ENCODE measurements around the gene TFF3. TPM values are rescaled to one million over a fixed set of nuclear protein-coding genes. Genes with fewer than 3 reads are reported as not detected.

The TFF3 gene
- total RNA-seq, 1 experiment from 2014 or later, result not detected

- DNase-seq (ENCODE audit: low spot score), result no peak
- BruUV-seq (replicated peaks), result no TSS peak
- no peak for TF ChIP-seq CTCF (conservative IDR thresholded peaks at IDR 0.05; ENCODE audit: low read depth, low read length)
- TF ChIP-seq EZH2 (IDR thresholded peaks at IDR 0.05; ENCODE audit: borderline replicate concordance, low read depth, low read length, poor library complexity, severe bottlenecking), result no peak
- H3K27ac ChIP-seq (ENCODE audit: low read depth, low read length, poor library complexity, severe bottlenecking), result no peak overlapping the region
- ChIA-PET CTCF (no interaction called here), POLR2A (ENCODE audit: low non-redundant PET) (no interaction called here)
- no peaks in the 10 kb centered on the region for H3K4me1 ChIP-seq (ENCODE audit: insufficient read depth, low read length, poor library complexity, severe bottlenecking)
- H3K36me3 ChIP-seq (ENCODE audit: insufficient read depth, low read length, poor library complexity, severe bottlenecking), result no peaks in the 10 kb centered on the region
- H3K9me3 ChIP-seq (ENCODE audit: low read depth, low read length, poor library complexity, severe bottlenecking), result no peaks in the 10 kb centered on the region
- intact Hi-C loops (cut with micrococcal nuclease; ENCODE audit: unreplicated experiment), result no loop called here
- H3K4me3 ChIP-seq (ENCODE audit: low read depth, low read length, poor library complexity, severe bottlenecking), result no peak overlapping the region
- no peaks in the 10 kb centered on the region for H3K27me3 ChIP-seq (replicated peaks; ENCODE audit: insufficient read depth, low read depth, low read length, poor library complexity)
Observed at GRCh38 chr21:42272984-42273600, 42.1 kb downstream of the TFF3 start.

- H3K4me1 ChIP-seq (ENCODE audit: insufficient read depth, low read length, poor library complexity, severe bottlenecking), result no peaks in the 10 kb centered on the region
- no peak for DNase-seq (ENCODE audit: low spot score)
- TF ChIP-seq EZH2 (IDR thresholded peaks at IDR 0.05; ENCODE audit: borderline replicate concordance, low read depth, low read length, poor library complexity, severe bottlenecking), result no peak
- no peak for TF ChIP-seq CTCF (conservative IDR thresholded peaks at IDR 0.05; ENCODE audit: low read depth, low read length)
- BruUV-seq (replicated peaks), result no TSS peak
- CTCF ChIA-PET, result no interaction called here
- POLR2A ChIA-PET (ENCODE audit: low non-redundant PET), result no interaction called here
- no peak overlapping the region for H3K4me3 ChIP-seq (ENCODE audit: low read depth, low read length, poor library complexity, severe bottlenecking)
- H3K27ac ChIP-seq (ENCODE audit: low read depth, low read length, poor library complexity, severe bottlenecking), result no peak overlapping the region
- intact Hi-C loops (cut with micrococcal nuclease; ENCODE audit: unreplicated experiment), result no loop called here
- H3K36me3 ChIP-seq (ENCODE audit: insufficient read depth, low read length, poor library complexity, severe bottlenecking), result no peaks in the 10 kb centered on the region
- no peaks in the 10 kb centered on the region for H3K9me3 ChIP-seq (ENCODE audit: low read depth, low read length, poor library complexity, severe bottlenecking)
- H3K27me3 ChIP-seq (replicated peaks; ENCODE audit: insufficient read depth, low read depth, low read length, poor library complexity), result no peaks in the 10 kb centered on the region
Observed at GRCh38 chr21:42272109-42272962, 42.9 kb downstream of the TFF3 start.

DNA sequence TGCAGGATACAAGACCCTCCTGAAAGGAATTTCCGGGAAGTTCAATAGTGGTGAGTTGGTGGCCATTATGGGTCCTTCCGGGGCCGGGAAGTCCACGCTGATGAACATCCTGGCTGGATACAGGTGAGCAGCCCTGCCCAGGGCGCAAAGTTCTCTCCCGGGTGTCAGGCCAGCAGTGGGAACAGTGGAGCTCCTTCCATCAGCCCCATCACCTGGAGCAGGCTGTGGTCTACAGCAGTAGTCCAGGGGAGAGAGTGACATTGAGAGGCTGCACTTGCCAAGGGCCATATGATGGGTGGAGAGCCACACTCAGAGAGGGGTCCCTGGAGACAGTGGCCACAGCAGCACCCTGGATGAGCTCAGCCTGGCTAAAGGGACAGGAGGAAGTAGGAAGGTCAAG, 44.1 kb downstream of the TFF3 start:
- no TSS peak for BruUV-seq (replicated peaks)
- intact Hi-C loops (cut with micrococcal nuclease; ENCODE audit: unreplicated experiment), result no loop called here
- Histone ChIP-seq H3K27me3 (replicated peaks; ENCODE audit: insufficient read depth, low read depth, low read length, poor library complexity) (no peaks in the 10 kb centered on the region), H3K36me3 (ENCODE audit: insufficient read depth, low read length, poor library complexity, severe bottlenecking) (no peaks in the 10 kb centered on the region), H3K4me1 (ENCODE audit: insufficient read depth, low read length, poor library complexity, severe bottlenecking) (no peaks in the 10 kb centered on the region), H3K9me3 (ENCODE audit: low read depth, low read length, poor library complexity, severe bottlenecking) (no peaks in the 10 kb centered on the region), H3K27ac (ENCODE audit: low read depth, low read length, poor library complexity, severe bottlenecking) (no peak overlapping the region), H3K4me3 (ENCODE audit: low read depth, low read length, poor library complexity, severe bottlenecking) (no peak overlapping the region)
- ChIA-PET CTCF (interaction anchor here (0.6 to 0.7 kb wide), 2 partner anchors 11 to 24 kb away, joined by 3 read pairs; no protein-coding TSS in a partner anchor), POLR2A (ENCODE audit: low non-redundant PET) (no interaction called here)
- TF ChIP-seq EZH2 (IDR thresholded peaks at IDR 0.05; ENCODE audit: borderline replicate concordance, low read depth, low read length, poor library complexity, severe bottlenecking) (no peak), CTCF (conservative IDR thresholded peaks at IDR 0.05; ENCODE audit: low read depth, low read length) (no peak)
- DNase-seq (ENCODE audit: low spot score), result no peak

Measured in A673 (cell line).